ENCODE measurements around the gene CDK14. TPM values are rescaled to one million over a fixed set of nuclear protein-coding genes. Genes with fewer than 3 reads are reported as not detected.

CDK14 gene
- polyA plus RNA-seq, 3 donors, result 1.7 to 2.5 (median 2.1) TPM

DNA sequence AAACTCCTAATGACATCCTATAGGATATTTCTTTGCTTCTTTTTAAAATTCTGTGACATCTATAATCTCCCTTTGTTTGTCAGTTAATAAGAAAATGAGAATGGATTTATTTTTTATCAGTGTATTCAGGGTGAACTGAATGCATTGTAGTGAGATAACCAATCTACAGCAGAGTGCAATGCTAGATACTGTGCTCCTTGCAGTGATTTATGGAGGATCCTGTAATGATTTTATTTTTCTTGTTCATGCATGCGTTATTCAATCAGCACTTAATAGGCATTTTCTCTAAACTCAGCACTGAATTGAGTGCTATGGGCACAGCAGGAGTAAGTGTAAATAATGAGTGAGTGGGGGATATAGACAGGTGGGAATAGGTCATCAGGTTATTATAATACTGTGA lies 253.9 kb downstream of the CDK14 start:
- no peak overlapping the region for H2AFZ ChIP-seq (ENCODE audit: insufficient read depth, low read depth, low read length, poor library complexity, severe bottlenecking)
- H3K4me1 ChIP-seq (ENCODE audit: control insufficient read depth in 1 of 2, insufficient read depth in 2 of 2, low read length in 2 of 2), result no peaks in the 10 kb centered on the region
- H3K27ac ChIP-seq (ENCODE audit: low read depth in 1 of 2, low read length in 2 of 2), result no peak overlapping the region
- no peaks in the 10 kb centered on the region for H4K20me1 ChIP-seq (ENCODE audit: insufficient read depth, low read length)
- peaks cover 0 to 2% (median 0%) of the 10 kb centered on the region in 3 donors for H3K27me3 Mint-ChIP-seq (ENCODE audit: low read depth in 3 of 3)
- no peak for TF ChIP-seq CTCF (IDR thresholded peaks at IDR 0.05)
- H3K27ac Mint-ChIP-seq, result no peak overlapping the region
- H3K79me2 ChIP-seq (ENCODE audit: insufficient read depth, low read length), result no peaks in the 10 kb centered on the region
- intact Hi-C loops (cut with micrococcal nuclease), result no loop called here
- no peaks in the 10 kb centered on the region for H3K36me3 ChIP-seq (replicated peaks in 1 of 2; ENCODE audit: control insufficient read depth in 1 of 2, insufficient read depth in 2 of 2, low read length in 2 of 2)
- DNase-seq, result no peak
- H3K9me3 Mint-ChIP-seq, result peaks cover 0 to 4% (median 0%) of the 10 kb centered on the region in 7 donors
- WGBS (ENCODE audit: insufficient coverage), result no CpG with 5 or more reads among the region's 1 CpG
- H3K9ac ChIP-seq (ENCODE audit: insufficient read depth, low read length, poor library complexity, severe bottlenecking), result no peak overlapping the region
- H3K27me3 ChIP-seq (ENCODE audit: control insufficient read depth in 2 of 2, insufficient read depth in 2 of 2, low read length in 2 of 2), result no peaks in the 10 kb centered on the region
- H3K4me1 Mint-ChIP-seq, result no peaks in the 10 kb centered on the region
- H3K4me3 ChIP-seq (replicated peaks in 1 of 3; ENCODE audit: low read depth in 2 of 3, low read length in 3 of 3), result no peak overlapping the region
- H3K9me3 ChIP-seq (replicated peaks in 1 of 2; ENCODE audit: control insufficient read depth in 1 of 2, insufficient read depth in 1 of 2, low read length in 2 of 2), result peaks cover 0 to 2% of the 10 kb centered on the region in 2 donors
- H3K36me3 Mint-ChIP-seq, result peaks cover 0 to 3% of the 10 kb centered on the region in 2 donors
- no peak overlapping the region for H3K4me3 Mint-ChIP-seq
- H3K4me2 ChIP-seq (replicated peaks; ENCODE audit: extremely low read depth, low read length, poor library complexity, severe bottlenecking), result no peak overlapping the region

DNA sequence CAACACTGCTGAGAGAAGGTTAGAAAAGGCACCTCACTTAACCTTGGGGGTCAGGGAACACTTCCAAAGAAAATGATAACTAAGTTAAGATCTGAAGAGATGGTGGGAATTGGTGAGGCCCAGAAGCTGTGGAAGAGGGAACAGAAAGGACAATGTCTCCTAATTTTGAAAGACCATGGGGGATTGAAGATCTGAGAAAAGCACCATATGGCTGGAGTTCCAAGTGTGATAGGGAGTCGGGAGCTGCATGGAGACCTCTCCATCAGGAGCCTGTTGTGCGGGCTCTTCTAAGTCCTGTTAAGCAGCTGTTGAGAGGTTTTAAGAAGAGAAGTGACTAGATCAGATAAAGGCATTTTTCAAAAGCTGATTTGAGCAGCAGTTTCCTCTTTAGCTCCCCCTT lies 254.3 kb downstream of the CDK14 start:
- Mint-ChIP-seq H3K36me3 (peaks cover 0 to 3% of the 10 kb centered on the region in 2 donors), H3K27me3 (ENCODE audit: low read depth in 3 of 3) (peaks cover 0 to 2% (median 0%) of the 10 kb centered on the region in 3 donors), H3K4me3 (no peak overlapping the region), H3K4me1 (no peaks in the 10 kb centered on the region), H3K27ac (no peak overlapping the region), H3K9me3 (peaks cover 0 to 4% (median 0%) of the 10 kb centered on the region in 7 donors)
- Histone ChIP-seq H3K27me3 (ENCODE audit: control insufficient read depth in 2 of 2, insufficient read depth in 2 of 2, low read length in 2 of 2) (no peaks in the 10 kb centered on the region), H3K4me3 (replicated peaks in 1 of 3; ENCODE audit: low read depth in 2 of 3, low read length in 3 of 3) (no peak overlapping the region), H3K4me1 (ENCODE audit: control insufficient read depth in 1 of 2, insufficient read depth in 2 of 2, low read length in 2 of 2) (no peaks in the 10 kb centered on the region), H3K36me3 (replicated peaks in 1 of 2; ENCODE audit: control insufficient read depth in 1 of 2, insufficient read depth in 2 of 2, low read length in 2 of 2) (no peaks in the 10 kb centered on the region), H3K27ac (ENCODE audit: low read depth in 1 of 2, low read length in 2 of 2) (no peak overlapping the region), H4K20me1 (ENCODE audit: insufficient read depth, low read length) (no peaks in the 10 kb centered on the region), H3K9ac (ENCODE audit: insufficient read depth, low read length, poor library complexity, severe bottlenecking) (no peak overlapping the region), H2AFZ (ENCODE audit: insufficient read depth, low read depth, low read length, poor library complexity, severe bottlenecking) (no peak overlapping the region), H3K79me2 (ENCODE audit: insufficient read depth, low read length) (no peaks in the 10 kb centered on the region), H3K9me3 (replicated peaks in 1 of 2; ENCODE audit: control insufficient read depth in 1 of 2, insufficient read depth in 1 of 2, low read length in 2 of 2) (peaks cover 0 to 2% of the 10 kb centered on the region in 2 donors), H3K4me2 (replicated peaks; ENCODE audit: extremely low read depth, low read length, poor library complexity, severe bottlenecking) (no peak overlapping the region)
- no CpG with 5 or more reads among the region's 2 CpGs for WGBS (ENCODE audit: insufficient coverage)
- DNase-seq, result no peak
- intact Hi-C loops (cut with micrococcal nuclease), result no loop called here
- no peak for TF ChIP-seq CTCF (IDR thresholded peaks at IDR 0.05)
